ENCODE measurements around the gene MCHR1.

GRCh38 chr22:40637183-40638150 lies 41.8 kb upstream of the MCHR1 start:
- TF ChIP-seq YY1 (IDR thresholded peaks at IDR 0.05; ENCODE audit: low read depth): no peak
- TF ChIP-seq REST (IDR thresholded peaks at IDR 0.05; ENCODE audit: low read depth): no peak
- TF ChIP-seq FOXM1 (IDR thresholded peaks at IDR 0.05; ENCODE audit: borderline replicate concordance, low read depth): no peak
- TF ChIP-seq TAF1 (IDR thresholded peaks at IDR 0.05; ENCODE audit: low read depth): no peak
- no peak for TF ChIP-seq CEBPB (IDR thresholded peaks at IDR 0.05)

Data from Ishikawa (cell line).